Immature natural killer cell (primary cell): ENCODE data around the gene CALHM5. TPM values are rescaled to one million over a fixed set of nuclear protein-coding genes. Genes with fewer than 3 reads are reported as not detected.

Experiments
- DNase-seq, 3 donors: peaks; one replicate each; pipeline ENCODE4 v3.0.0; 2022; ENCODE audit warnings: mixed read lengths in 1 of 3
- H3K27ac Mint-ChIP-seq, 6 donors: one replicate each; pipeline ENCODE4 v1.8.0; 2020; ENCODE audit warnings: mixed read lengths in 6 of 6, mild to moderate bottlenecking in 5 of 6, inconsistent platforms in 4 of 6, moderate library complexity in 3 of 6
- H3K27me3 Mint-ChIP-seq, 3 donors: one replicate each; pipeline ENCODE4 v1.8.0; 2020 to 2021; ENCODE audit warnings: low read depth in 3 of 3, mild to moderate bottlenecking in 3 of 3, mixed read lengths in 3 of 3, moderate library complexity in 3 of 3, inconsistent platforms in 1 of 3
- H3K36me3 Mint-ChIP-seq, 3 donors: one replicate each; pipeline ENCODE4 v1.8.0; 2020; ENCODE audit warnings: mixed read lengths in 3 of 3, inconsistent platforms in 2 of 3, mild to moderate bottlenecking in 2 of 3
- H3K4me1 Mint-ChIP-seq, 2 donors: one replicate each; pipeline ENCODE4 v1.8.0; 2020; ENCODE audit warnings: inconsistent platforms in 2 of 2, mild to moderate bottlenecking in 2 of 2, mixed read lengths in 2 of 2, moderate library complexity in 1 of 2
- H3K4me3 Mint-ChIP-seq, 5 donors: one replicate each; pipeline ENCODE4 v1.8.0; 2020; ENCODE audit warnings: mild to moderate bottlenecking in 5 of 5, mixed read lengths in 5 of 5, inconsistent platforms in 3 of 5, moderate library complexity in 3 of 5
- H3K9me3 Mint-ChIP-seq, 6 donors: one replicate each; pipeline ENCODE4 v1.8.0; 2020; ENCODE audit warnings: mild to moderate bottlenecking in 6 of 6, mixed read lengths in 6 of 6, inconsistent platforms in 4 of 6, moderate library complexity in 3 of 6
- polyA plus RNA-seq, 3 donors: library from polyadenylated mRNA; unstranded; fragments of 300-500 nt; fragmentation: Illumina TruSeq; gene quantifications; one replicate each; pipeline ENCODE4 v1.2.3, GENCODE V29; 2021

The CALHM5 gene
- polyA plus RNA-seq, 3 donors from 2014 or later = not detected

- DNase-seq = peak; percentile 8 to 23 (median 11)
- Mint-ChIP-seq H3K36me3 (peaks cover 0 to 3% (median 0%) of the 10 kb centered on the region in 3 donors), H3K4me3 (peak overlapping the region in 1 of 5 donors; percentile 27), H3K9me3 (no peaks in the 10 kb centered on the region), H3K27me3 (peaks cover 7 to 9% (median 7%) of the 10 kb centered on the region in 3 donors), H3K27ac (no peak overlapping the region), H3K4me1 (peaks cover 5 to 11% of the 10 kb centered on the region in 2 donors)
These were observed 53.8 kb downstream of the CALHM5 start for GRCh38 chr6:116564921-116565872.

GRCh38 chr6:116568111-116568510, 56.7 kb downstream of the CALHM5 start:
- H3K27me3 Mint-ChIP-seq = peaks cover 4 to 11% (median 5%) of the 10 kb centered on the region in 3 donors
- H3K4me1 Mint-ChIP-seq = peaks cover 29 to 39% of the 10 kb centered on the region in 2 donors
- H3K27ac Mint-ChIP-seq = peak overlapping the region in 1 of 6 donors; percentile 12
- no peaks in the 10 kb centered on the region for H3K9me3 Mint-ChIP-seq
- peaks cover 0 to 3% (median 0%) of the 10 kb centered on the region in 3 donors for H3K36me3 Mint-ChIP-seq
- DNase-seq = no peak
- H3K4me3 Mint-ChIP-seq = no peak overlapping the region

GRCh38 chr6:116568821-116569755, 57.6 kb downstream of the CALHM5 start:
- H3K36me3 Mint-ChIP-seq = peaks cover 0 to 3% (median 1%) of the 10 kb centered on the region in 3 donors
- H3K27ac Mint-ChIP-seq = peak overlapping the region in 3 of 6 donors; percentile 4 to 73 (median 14)
- no peaks in the 10 kb centered on the region for H3K9me3 Mint-ChIP-seq
- H3K4me1 Mint-ChIP-seq = peaks cover 39 to 48% of the 10 kb centered on the region in 2 donors
- peak overlapping the region in 3 of 5 donors; percentile 6 to 56 (median 12) for H3K4me3 Mint-ChIP-seq
- DNase-seq = no peak
- H3K27me3 Mint-ChIP-seq = peaks cover 4 to 11% (median 5%) of the 10 kb centered on the region in 3 donors

- DNase-seq = peak; percentile 99
- Mint-ChIP-seq H3K27me3 (peaks cover 3 to 7% (median 5%) of the 10 kb centered on the region in 3 donors), H3K9me3 (no peaks in the 10 kb centered on the region), H3K4me1 (peaks cover 43 to 62% of the 10 kb centered on the region in 2 donors), H3K27ac (peak within 1 kb of the TSS; percentile 96 to 99 (median 98)), H3K4me3 (peak within 1 kb of the TSS; percentile 95 to 99 (median 97)), H3K36me3 (peaks cover 0 to 12% (median 0%) of the 10 kb centered on the region in 3 donors)
These were observed 59.6 kb downstream of the CALHM5 start, which contains the start of gene RWDD1 for GRCh38 chr6:116570856-116571682. Gene RWDD1, plus strand, starts transcription at chr6:116571504. Its CDS starts 79 bp downstream, at chr6:116571583.

- Mint-ChIP-seq H3K27me3 (peaks cover 3 to 6% (median 3%) of the 10 kb centered on the region in 3 donors), H3K4me3 (peak overlapping the region; percentile 95 to 99 (median 97)), H3K27ac (peak overlapping the region; percentile 96 to 99 (median 98)), H3K36me3 (peaks cover 0 to 16% (median 5%) of the 10 kb centered on the region in 3 donors), H3K4me1 (peaks cover 47 to 68% of the 10 kb centered on the region in 2 donors), H3K9me3 (no peaks in the 10 kb centered on the region)
- no peak for DNase-seq
These were observed 60.2 kb downstream of the CALHM5 start for GRCh38 chr6:116571683-116572000.

- Mint-ChIP-seq H3K27me3 (peaks cover 0 to 3% (median 2%) of the 10 kb centered on the region in 3 donors), H3K4me3 (peak overlapping the region; percentile 95 to 99 (median 97)), H3K4me1 (peaks cover 49 to 72% of the 10 kb centered on the region in 2 donors), H3K36me3 (peaks cover 0 to 16% (median 5%) of the 10 kb centered on the region in 3 donors), H3K27ac (peak overlapping the region; percentile 96 to 99 (median 98)), H3K9me3 (no peaks in the 10 kb centered on the region)
- DNase-seq = peak in 1 of 3 donors; percentile 7
These were observed 60.7 kb downstream of the CALHM5 start for GRCh38 chr6:116572162-116572561.

Other genes with a start within 250 kb of the CALHM5 start
- gene TSPYL1, start 231.7 kb upstream of the CALHM5 start, polyA plus RNA-seq = 10 to 100 TPM; 14.9 to 31.0 (median 21.6) TPM
- 1 to 10 TPM; 2.6 to 3.9 (median 3.2) TPM for gene DSE, start 140.7 kb upstream of the CALHM5 start, polyA plus RNA-seq
- gene CALHM6, start 50.3 kb upstream of the CALHM5 start, polyA plus RNA-seq = 100 to 1,000 TPM in 2 of 3 donors, 10 to 100 TPM in 1; 26.5 to 107 (median 103) TPM
- under 1 TPM in 2 of 3 donors, not detected in 1; 0.18 to 0.20 TPM for gene TRAPPC3L, start 34.0 kb downstream of the CALHM5 start, polyA plus RNA-seq
- gene CALHM4, start 42.1 kb downstream of the CALHM5 start, polyA plus RNA-seq = not detected
- 10 to 100 TPM; 69.1 to 87.3 (median 70.4) TPM for gene RWDD1, start 59.9 kb downstream of the CALHM5 start, polyA plus RNA-seq
- under 1 TPM in 1 of 3 donors, not detected in 2; 0.11 TPM for gene RSPH4A, start 104.8 kb downstream of the CALHM5 start, polyA plus RNA-seq
- gene ZUP1, start 157.1 kb downstream of the CALHM5 start, polyA plus RNA-seq = 1 to 10 TPM; 4.2 to 8.5 (median 4.6) TPM
- gene KPNA5, start 169.6 kb downstream of the CALHM5 start, polyA plus RNA-seq = 10 to 100 TPM in 1 of 3 donors, 1 to 10 TPM in 2; 5.7 to 19.0 (median 8.4) TPM